HT1080 (cell line): Measurements from ENCODE around the gene GP1BB. TPM values are rescaled to one million over a fixed set of nuclear protein-coding genes. Genes with fewer than 3 reads are reported as not detected.

Source experiments
- DNase-seq: peaks from one replicate; pipeline ENCODE4 v3.0.0-alpha.2; 2015; ENCODE audit warnings: low read depth
- total RNA-seq: library from RNA; depleted of rRNA; stranded (reverse); fragments of >200 nt; shearing (Covaris generic); gene quantifications from 2 replicates; pipeline ENCODE4 v1.2.3, GENCODE V29; 2014; rRNA removed

GP1BB gene
- total RNA-seq, 1 experiment from 2014 or later, result not detected

GRCh38 chr22:19764636-19765476, 41.5 kb downstream of the GP1BB start:
- no peak for DNase-seq

- DNase-seq, result no peak
Observed at GRCh38 chr22:19765477-19766239, 42.3 kb downstream of the GP1BB start.

- DNase-seq, result no peak
Observed at GRCh38 chr22:19766240-19766510, 42.8 kb downstream of the GP1BB start.

DNA sequence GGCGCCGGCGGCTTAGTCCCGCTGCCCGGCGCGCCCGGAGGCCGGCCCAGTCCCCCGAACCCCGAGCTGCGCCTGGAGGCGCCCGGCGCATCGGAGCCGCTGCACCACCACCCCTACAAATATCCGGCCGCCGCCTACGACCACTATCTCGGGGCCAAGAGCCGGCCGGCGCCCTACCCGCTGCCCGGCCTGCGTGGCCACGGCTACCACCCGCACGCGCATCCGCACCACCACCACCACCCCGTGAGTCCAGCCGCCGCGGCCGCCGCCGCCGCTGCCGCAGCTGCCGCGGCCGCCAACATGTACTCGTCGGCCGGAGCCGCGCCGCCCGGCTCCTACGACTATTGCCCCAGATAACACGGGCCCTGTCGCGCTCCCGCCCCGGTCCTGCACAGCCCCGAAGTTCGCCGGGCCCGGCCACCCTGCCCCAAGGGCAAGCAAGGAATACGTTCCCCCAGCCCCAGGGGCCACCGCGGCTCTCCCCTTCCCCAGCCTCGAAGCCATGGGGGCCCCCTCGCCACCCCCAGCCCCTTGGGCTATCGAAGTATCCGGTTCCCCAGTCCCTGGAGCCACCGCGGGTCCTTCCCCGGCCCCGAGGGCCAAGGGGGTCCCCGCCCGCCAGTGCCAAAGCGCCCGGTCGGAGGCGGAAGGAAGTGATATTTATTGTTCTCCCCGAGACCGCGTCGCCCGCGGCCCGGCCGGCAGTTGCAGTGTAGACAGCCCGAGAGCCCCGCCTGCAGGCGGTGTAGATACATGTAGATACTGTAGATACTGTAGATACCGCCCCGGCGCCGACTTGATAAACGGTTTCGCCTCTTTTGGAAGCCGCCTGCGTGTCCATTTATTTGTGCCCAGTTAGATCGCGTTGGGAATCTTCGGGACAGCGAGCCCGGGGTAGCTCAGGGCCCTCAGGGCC, 43.4 kb downstream of the GP1BB start:
- no peak for DNase-seq

- DNase-seq, result no peak
Observed at GRCh38 chr22:19767427-19768341, 44.3 kb downstream of the GP1BB start.

- no peak for DNase-seq
Observed at GRCh38 chr22:19769393-19769715, 46.0 kb downstream of the GP1BB start.

GRCh38 chr22:19770349-19771220, 47.2 kb downstream of the GP1BB start:
- DNase-seq, result no peak

GRCh38 chr22:19772422-19772672, 49.0 kb downstream of the GP1BB start:
- DNase-seq, result no peak

DNA sequence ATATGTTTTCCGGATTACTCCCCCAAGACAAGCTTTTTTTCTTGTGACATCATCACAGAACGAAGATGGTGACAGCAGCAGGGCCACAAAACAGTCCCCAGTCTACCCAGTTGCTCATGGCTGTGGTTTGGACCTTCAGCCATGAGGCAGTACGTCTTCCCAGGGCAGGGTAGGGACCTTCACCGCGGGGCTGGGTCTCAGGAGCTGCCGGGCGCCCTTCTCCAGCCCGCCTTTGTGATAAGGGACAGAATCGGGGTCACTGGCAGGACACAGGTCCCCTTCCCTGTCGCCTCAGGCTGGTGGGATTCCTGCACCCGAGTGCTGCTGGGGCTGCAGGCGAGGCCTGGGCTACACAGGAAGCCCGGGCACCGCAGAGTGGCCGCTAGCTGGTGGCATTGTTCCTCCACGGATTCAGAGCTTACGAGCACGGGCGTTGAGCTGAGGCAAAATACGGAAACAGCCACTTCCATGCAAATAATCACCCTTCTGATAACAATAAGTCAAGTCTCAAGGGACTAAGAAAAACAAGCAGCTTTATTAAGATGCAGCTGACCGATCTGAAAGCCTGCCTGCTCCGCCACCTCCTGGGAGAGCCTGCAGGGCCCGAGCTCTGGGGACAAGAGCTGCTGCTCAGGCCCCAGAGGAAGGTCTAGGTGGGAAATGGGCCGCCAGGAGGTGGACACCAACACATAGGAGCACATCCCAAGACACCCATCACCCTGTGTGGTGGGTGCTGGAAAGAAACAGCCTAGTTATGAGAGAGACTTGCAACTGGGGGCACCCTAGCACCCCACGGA, 49.5 kb downstream of the GP1BB start:
- DNase-seq, result no peak

DNA sequence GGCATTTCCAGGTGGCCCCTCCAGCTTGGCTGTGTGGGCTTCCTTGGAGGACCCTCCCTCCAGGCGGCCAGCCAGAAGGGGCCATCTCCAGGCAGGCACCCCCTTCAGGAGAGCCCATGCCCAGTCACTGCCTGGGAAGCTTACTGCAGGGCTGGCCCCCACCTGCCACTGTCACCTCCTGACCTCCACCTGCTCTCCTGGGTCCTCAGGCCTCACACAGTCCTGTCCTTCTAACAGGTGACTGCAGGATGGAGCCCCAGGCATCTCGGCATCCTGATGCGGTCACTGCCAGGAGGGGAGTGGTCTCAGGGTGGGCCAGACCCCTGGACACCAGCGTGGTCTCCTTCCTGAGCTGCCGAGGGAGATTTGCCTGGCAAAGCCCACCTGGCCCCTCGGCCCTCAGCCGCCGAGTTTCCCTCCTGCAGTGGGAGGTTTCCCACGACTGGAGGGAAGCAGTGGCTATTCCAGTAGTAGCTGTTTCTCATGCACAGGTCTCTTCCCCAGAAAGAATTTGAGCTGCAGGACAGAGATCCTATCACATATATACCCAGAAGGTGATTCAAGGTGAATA, 50.2 kb downstream of the GP1BB start:
- DNase-seq, result no peak

Other genes starting within 250 kb of the GP1BB start
- gene UFD1, start 244.3 kb upstream of the GP1BB start, total RNA-seq, result 94.0 and 115 TPM in 2 replicates
- 56.6 and 59.7 TPM in 2 replicates for gene CDC45, start 243.6 kb upstream of the GP1BB start, total RNA-seq
- gene CLDN5, start 199.1 kb upstream of the GP1BB start, total RNA-seq, result not detected in 2 replicates
- gene SEPTIN5, start 9.0 kb upstream of the GP1BB start, total RNA-seq, result 2.3 and 2.8 TPM in 2 replicates
- gene TBX1, start 37.2 kb downstream of the GP1BB start, total RNA-seq, result 0.14 and 0.17 TPM in 2 replicates
- 10.5 and 16.7 TPM in 2 replicates for gene GNB1L, start 131.3 kb downstream of the GP1BB start, total RNA-seq
- gene RTL10, start 131.3 kb downstream of the GP1BB start, total RNA-seq, result 8.8 and 13.0 TPM in 2 replicates
- 154 and 165 TPM in 2 replicates for gene COMT, start 218.2 kb downstream of the GP1BB start, total RNA-seq
- 94.5 and 120 TPM in 2 replicates for gene TXNRD2, start 218.3 kb downstream of the GP1BB start, total RNA-seq